HG03342 (cell line): ENCODE measurements around the gene AKAP13.
"Not testable (repeated sequence)": the region's sequence is repeated elsewhere in the genome, so short reads cannot be mapped to it uniquely, and the experiment has no call there.

Experiments used
- ATAC-seq: cut with Tn5 transposase; IDR thresholded peaks from one replicate; pipeline ENCODE4 v1.9.1; 2021; ENCODE audit warnings: mild to moderate bottlenecking, moderate library complexity; ENCODE audit not compliant: unreplicated experiment

The AKAP13 gene

DNA sequence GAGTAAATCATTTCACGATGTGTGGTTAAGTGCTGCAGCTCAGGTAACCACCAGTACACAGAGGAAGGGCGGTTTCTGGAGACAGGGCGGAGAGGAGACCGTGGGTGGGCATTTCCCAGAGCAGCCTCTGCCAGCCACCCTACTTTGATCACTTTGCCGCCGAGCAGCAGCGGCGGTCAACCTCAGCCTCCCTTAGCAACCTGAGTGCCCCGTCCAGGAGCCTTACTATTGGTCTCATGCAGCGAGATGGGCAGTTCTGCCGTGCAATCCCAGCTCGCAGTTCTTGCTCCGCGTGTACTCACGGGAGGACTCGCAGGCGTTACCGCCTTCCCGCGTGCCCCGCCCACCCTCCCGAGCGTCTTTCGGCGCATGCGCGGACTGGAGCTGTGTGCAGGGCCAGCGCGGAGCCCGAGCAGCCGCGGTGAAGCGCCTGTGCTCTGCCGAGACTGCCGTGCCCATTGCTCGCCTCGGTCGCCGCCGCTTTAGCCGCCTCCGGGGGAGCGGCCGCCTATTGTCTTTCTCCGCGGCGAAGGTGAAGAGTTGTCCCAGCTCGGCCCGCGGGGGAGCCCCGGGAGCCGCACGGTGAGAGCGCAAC is at the start of gene AKAP13:
Gene AKAP13 (plus strand): TSS at position 387 of the 595 bp plus-strand sequence. CDS start 105,118 bp downstream, outside the sequence.
- ATAC-seq = peak; percentile 93

GRCh38 chr15:85330901-85331588 is 49.4 kb upstream of the AKAP13 start:
- peak; percentile 70 for ATAC-seq

- no peak for ATAC-seq
Measured at GRCh38 chr15:85331655-85332285, 48.6 kb upstream of the AKAP13 start.

- ATAC-seq = no peak
Measured at GRCh38 chr15:85333132-85333831, 47.1 kb upstream of the AKAP13 start.

GRCh38 chr15:85334241-85334640 is 46.2 kb upstream of the AKAP13 start:
- ATAC-seq = no peak

- no peak for ATAC-seq
Measured at GRCh38 chr15:85335193-85335942, 45.0 kb upstream of the AKAP13 start.

GRCh38 chr15:85336880-85337279 is 43.5 kb upstream of the AKAP13 start:
- ATAC-seq = no peak

- no peak for ATAC-seq
Measured at GRCh38 chr15:85337425-85338074, 42.9 kb upstream of the AKAP13 start.

- ATAC-seq = no peak
Measured at GRCh38 chr15:85340321-85340665, 40.1 kb upstream of the AKAP13 start.

DNA sequence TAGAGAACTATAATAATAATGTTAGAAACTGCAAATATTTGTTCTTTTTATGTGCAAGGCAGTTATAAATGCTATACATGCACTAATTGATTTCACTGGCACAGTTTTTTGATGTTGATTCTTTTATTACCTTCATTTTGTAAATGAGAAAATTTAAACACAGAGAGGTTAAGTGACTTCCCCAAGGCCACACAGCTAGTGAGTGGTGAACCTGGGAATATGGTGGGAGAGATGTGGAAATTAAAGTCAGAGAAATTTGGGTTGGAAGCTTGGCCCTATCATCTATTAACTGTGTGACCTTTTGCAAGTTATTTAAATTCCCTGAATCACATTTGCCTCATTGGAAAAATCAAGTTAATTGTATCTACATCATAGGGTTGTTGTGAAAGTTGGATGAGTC is 39.6 kb upstream of the AKAP13 start:
- no peak for ATAC-seq

GRCh38 chr15:85342163-85342562 is 38.2 kb upstream of the AKAP13 start:
- ATAC-seq = not testable (repeated sequence)

GRCh38 chr15:85343443-85343842 is 37.0 kb upstream of the AKAP13 start:
- ATAC-seq = not testable (repeated sequence)

DNA sequence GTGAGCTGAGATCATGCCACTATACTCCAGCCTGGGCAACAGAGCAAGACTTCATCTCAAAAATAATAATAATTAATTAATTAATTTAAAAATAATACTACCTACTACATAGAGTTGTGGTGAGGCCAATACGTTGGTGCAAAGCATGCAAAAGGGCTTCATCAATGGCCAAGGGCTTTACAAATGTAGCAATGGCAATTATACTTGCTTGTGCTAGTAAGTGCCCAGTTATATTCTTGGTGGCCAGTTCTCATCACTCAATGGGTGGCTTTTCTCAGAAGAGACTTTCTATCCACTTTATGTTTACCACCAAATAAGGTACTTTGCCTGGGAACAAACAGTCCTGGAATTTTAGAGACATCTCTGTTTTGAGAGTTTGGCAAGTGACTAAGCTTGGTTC is 36.2 kb upstream of the AKAP13 start:
- not testable (repeated sequence) for ATAC-seq

- ATAC-seq = not testable (repeated sequence)
Measured at GRCh38 chr15:85344653-85345114, 35.7 kb upstream of the AKAP13 start.

GRCh38 chr15:85345196-85345918 is 35.0 kb upstream of the AKAP13 start:
- not testable (repeated sequence) for ATAC-seq

- not testable (repeated sequence) for ATAC-seq
Measured at GRCh38 chr15:85346462-85347084, 33.8 kb upstream of the AKAP13 start.

DNA sequence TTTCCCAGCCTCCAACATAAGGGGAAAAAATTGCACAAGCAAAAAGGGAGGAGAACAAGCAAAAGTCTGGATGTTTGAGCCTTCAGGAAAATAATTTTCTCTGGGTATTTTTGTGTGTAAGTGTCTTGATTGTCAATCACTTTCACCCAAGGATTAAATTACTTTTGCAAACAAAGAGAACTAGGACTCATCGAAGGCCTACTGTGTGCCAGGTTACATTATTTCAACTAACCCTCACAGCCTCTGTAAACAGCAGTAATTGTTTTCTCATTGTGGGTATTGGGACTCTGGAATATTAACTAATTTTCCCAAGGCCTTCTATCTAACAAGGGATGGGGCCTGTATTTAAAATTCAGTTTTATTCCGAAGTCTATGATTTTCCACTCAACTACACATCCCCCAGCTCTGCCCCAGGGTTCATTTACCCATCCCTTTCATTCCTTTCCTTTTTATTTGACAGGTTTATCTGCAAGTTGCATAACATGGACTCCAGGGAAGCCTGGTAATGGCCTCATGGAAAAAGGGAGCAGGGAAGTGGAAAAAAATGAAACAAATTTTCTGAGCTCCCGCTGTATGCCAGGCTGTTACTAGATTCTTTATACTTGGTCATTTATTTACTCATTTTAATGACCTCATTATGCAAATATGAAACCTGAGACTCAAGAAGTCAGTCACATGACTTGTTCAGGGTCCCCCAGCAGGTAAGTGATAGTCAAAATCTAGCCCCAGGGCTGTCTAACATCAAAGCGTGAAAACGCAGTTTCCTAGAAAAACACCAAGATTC is 32.9 kb upstream of the AKAP13 start:
- ATAC-seq = not testable (repeated sequence)

GRCh38 chr15:85348048-85348766 is 32.2 kb upstream of the AKAP13 start:
- not testable (repeated sequence) for ATAC-seq
